Endothelial cell of umbilical vein (primary cell): ENCODE data around the gene TBX2. TPM values are rescaled to one million over a fixed set of nuclear protein-coding genes. Genes with fewer than 3 reads are reported as not detected.
A peak's percentile ranks its signal among the peaks of the same experiment; 100 is the strongest.

Experiments used
- BruUV-seq: library from RNA; stranded (reverse); fragments of 400-500 nt; replicated peaks from 2 replicates; lab custom pipeline; 2021; lab: Mats Ljungman, UMichigan
- CTCF ChIA-PET: fragments of 300-600, 350-600 bp; sonication (Branson Sonifier 250); formaldehyde crosslinking; loops from one replicate; lab custom pipeline; 2021; ENCODE audit warnings: antibody characterized with exemption, inconsistent platforms; lab: Charles Lee
- POLR2A ChIA-PET: fragments of 300-600, 350-600 bp; sonication (Branson Sonifier 250); formaldehyde crosslinking; loops from one replicate; lab custom pipeline; 2021; ENCODE audit warnings: antibody characterized with exemption, inconsistent platforms; lab: Charles Lee
- DNase-seq: peaks from one replicate; pipeline ENCODE4 v3.0.0-alpha.2; 2011; ENCODE audit warnings: low read depth, low spot score
- FAIRE-seq: peaks from 2 replicates; lab custom pipeline; 2011; peaks lifted over from hg19 to GRCh38; lab: Jason Lieb, UNC
- H2AFZ ChIP-seq: 2 replicates; pipeline ENCODE4 v1.6.0; 2012; ENCODE audit warnings: low read depth, low read length, control low read depth, inconsistent platforms
- H3K27ac ChIP-seq: 2 replicates; pipeline ENCODE4 v1.5.1; 2011; ENCODE audit warnings: low read depth, mild to moderate bottlenecking, control low read depth, low read length, moderate library complexity; ENCODE audit not compliant: insufficient read depth
- H3K27me3 ChIP-seq, 2 experiments: 2 replicates each; pipeline versions ENCODE4 v1.6.0 to v1.6.1; 2011; ENCODE audit warnings: low read length in 2 of 2, mixed read lengths in 1 of 2; ENCODE audit not compliant: control insufficient read depth in 2 of 2, insufficient read depth in 2 of 2
- H3K36me3 ChIP-seq, 2 experiments: 2 replicates in 1 of 2; 3 replicates in 1 of 2; pipeline ENCODE4 v1.5.1; 2011; ENCODE audit warnings: low read length in 2 of 2, mild to moderate bottlenecking in 1 of 2, moderate library complexity in 1 of 2; ENCODE audit not compliant: control insufficient read depth in 2 of 2, insufficient read depth in 2 of 2; ENCODE audit errors: extremely low read depth in 1 of 2
- H3K4me1 ChIP-seq: 3 replicates; pipeline ENCODE4 v1.5.1; 2011; ENCODE audit warnings: mild to moderate bottlenecking, low read length; ENCODE audit not compliant: control insufficient read depth, insufficient read depth; ENCODE audit errors: extremely low read depth
- H3K4me2 ChIP-seq: 2 replicates; pipeline ENCODE4 v1.6.1; 2011; ENCODE audit warnings: low read length, control low read depth, mixed read lengths; ENCODE audit not compliant: insufficient read depth
- H3K4me3 ChIP-seq, 3 experiments: fragments of 200-600 bp in 1 of 3; sonication (generic), shearing (Covaris generic) in 1 of 3; replicated peaks in 1 of 3; 2 replicates each; pipeline ENCODE4 v1.5.1; 2011 to 2016; ENCODE audit warnings: control low read depth in 3 of 3, low read length in 3 of 3, mild to moderate bottlenecking in 2 of 3, inconsistent platforms in 1 of 3, low read depth in 1 of 3, moderate library complexity in 1 of 3; ENCODE audit not compliant: insufficient read depth in 1 of 3
- H3K79me2 ChIP-seq: 2 replicates; pipeline ENCODE4 v1.6.0; 2012; ENCODE audit warnings: low read length, inconsistent platforms; ENCODE audit not compliant: control insufficient read depth, insufficient read depth
- H3K9ac ChIP-seq: replicated peaks from 2 replicates; pipeline ENCODE3; 2011; ENCODE audit warnings: low read length, control low read depth; ENCODE audit not compliant: insufficient read depth; ENCODE audit errors: extremely low read depth
- H3K9me1 ChIP-seq: replicated peaks from 3 replicates; pipeline ENCODE4 v1.6.0; 2011; ENCODE audit warnings: mild to moderate bottlenecking, low read length; ENCODE audit not compliant: control insufficient read depth, insufficient read depth; ENCODE audit errors: extremely low read depth
- H3K9me3 ChIP-seq: replicated peaks from 2 replicates; pipeline ENCODE4 v1.5.1; 2012; ENCODE audit warnings: low read length, inconsistent platforms; ENCODE audit not compliant: control insufficient read depth, insufficient read depth
- H4K20me1 ChIP-seq: replicated peaks from 2 replicates; pipeline ENCODE3; 2011; ENCODE audit warnings: mild to moderate bottlenecking, low read length; ENCODE audit not compliant: control insufficient read depth, insufficient read depth; ENCODE audit errors: extremely low read depth
- CTCF ChIP-seq, 2 donors: IDR thresholded peaks; 1 replicate in 1 of 2; 2 replicates in 1 of 2; pipeline ENCODE4 v1.5.1; 2011; ENCODE audit warnings: low read length in 2 of 2, mild to moderate bottlenecking in 2 of 2, moderate library complexity in 2 of 2, control low read depth in 1 of 2, inconsistent platforms in 1 of 2, low read depth in 1 of 2; ENCODE audit not compliant: insufficient read depth in 1 of 2; ENCODE audit errors: extremely low read depth in 1 of 2
- FOS ChIP-seq: IDR thresholded peaks from 2 replicates; pipeline ENCODE4 v1.6.1; 2011; ENCODE audit warnings: mild to moderate bottlenecking, low read length, moderate library complexity, borderline replicate concordance; ENCODE audit not compliant: insufficient read depth
- GATA2 ChIP-seq: IDR thresholded peaks from 2 replicates; pipeline ENCODE4 v1.7.0; 2011; ENCODE audit warnings: low read depth, mild to moderate bottlenecking, moderate library complexity, mixed read lengths, low read length; ENCODE audit not compliant: insufficient read length, insufficient read depth
- JUN ChIP-seq: IDR thresholded peaks from 2 replicates; pipeline ENCODE4 v1.6.1; 2011; ENCODE audit warnings: borderline replicate concordance, low read depth; ENCODE audit not compliant: insufficient read length, insufficient read depth
- MAX ChIP-seq: IDR thresholded peaks from 2 replicates; pipeline ENCODE4 v1.6.1; 2011; ENCODE audit not compliant: insufficient read depth, insufficient read length
- MYC ChIP-seq: IDR thresholded peaks from one replicate; pipeline ENCODE4 v1.6.1; 2011; ENCODE audit warnings: mild to moderate bottlenecking, low read depth, low read length
- POLR2AphosphoS5 ChIP-seq: IDR thresholded peaks from 2 replicates; pipeline ENCODE4 v1.6.1; 2012; ENCODE audit warnings: low read depth, mild to moderate bottlenecking, control low read depth, low read length, moderate library complexity; ENCODE audit not compliant: insufficient read depth
- dilution Hi-C: fragments of 300-500 bp; cut with MboI; formaldehyde crosslinking; loops from one replicate; pipeline ENCODE4 v1.15.0; 2019; ENCODE audit warnings: low sequenced_read_pairs; ENCODE audit not compliant: extremely low pct_ligation_motif_present
- intact Hi-C: fragments of 100-400 bp; cut with micrococcal nuclease; formaldehyde crosslinking; loops from one replicate; pipeline ENCODE4 v1.10.0; 2022
- polyA plus RNA-seq, 4 experiments: library from polyadenylated mRNA; depleted of rRNA in 3 of 4; stranded (reverse) in 3 of 4; unstranded in 1 of 4; fragments of >200 nt; gene quantifications; 2 replicates each; pipeline versions ENCODE4 v1.2.1 to v1.2.3, GENCODE V29; 2011 to 2012; ENCODE audit warnings: missing spikeins in 1 of 4
- total RNA-seq: library from RNA; stranded (reverse); gene quantifications from 2 replicates; pipeline ENCODE4 v1.2.3, GENCODE V29; 2021

Gene TBX2
- total and polyA plus RNA-seq, 2 donors (not counting 3 experiments of a cell fraction or from before 2014, with no cell fraction given): not detected

GRCh38 chr17:61411011-61411260, 11.3 kb downstream of the TBX2 start:
- BruUV-seq: no TSS peak
- ChIA-PET POLR2A (no interaction called here), CTCF (interaction anchor here (1.1 to 6.4 kb wide), 8 partner anchors 10 to 699 kb away, joined by 4 to 53 read pairs (median 12); no protein-coding TSS in a partner anchor)
- Histone ChIP-seq H4K20me1 (no peaks in the 10 kb centered on the region), H2AFZ (peak overlapping the region; percentile 77), H3K27ac (no peak overlapping the region), H3K79me2 (no peaks in the 10 kb centered on the region), H3K9me3 (no peaks in the 10 kb centered on the region), H3K4me3 (peak overlapping the region in 1 of 3 experiments; percentile 31), H3K4me2 (no peak overlapping the region), H3K27me3 (peaks cover 47 to 50% of the 10 kb centered on the region in 2 experiments), H3K9me1 (no peaks in the 10 kb centered on the region), H3K9ac (no peak overlapping the region), H3K4me1 (peaks cover 14% of the 10 kb centered on the region), H3K36me3 (no peaks in the 10 kb centered on the region)
- intact Hi-C loops: no loop called here
- FAIRE-seq: no peak
- no peak for DNase-seq
- dilution Hi-C loops: no loop called here
- TF ChIP-seq FOS (no peak), MAX (no peak), JUN (no peak), CTCF (IDR thresholded peaks at IDR 0.05; ENCODE audit: extremely low read depth in 1 of 2, insufficient read depth in 1 of 2, low read depth in 1 of 2, low read length in 2 of 2) (no peak), POLR2AphosphoS5 (peak; percentile 3), MYC (no peak), GATA2 (no peak)
